HepG2 (cell line): Measurements from ENCODE around the gene ZNF524. TPM values are rescaled to one million over a fixed set of nuclear protein-coding genes. Genes with fewer than 3 reads are reported as not detected.

Source experiments
- ARID2 ChIP-seq: sonication (generic); formaldehyde crosslinking; IDR thresholded peaks from 2 replicates; pipeline ENCODE4 v1.8.1; 2022; ENCODE audit warnings: mild to moderate bottlenecking, missing genetic modification reagents, borderline replicate concordance
- DNMT1 ChIP-seq: sonication (generic); formaldehyde crosslinking; IDR thresholded peaks from 2 replicates; pipeline ENCODE4 v1.5.1; 2020; ENCODE audit warnings: mild to moderate bottlenecking, missing genetic modification reagents
- HNRNPLL ChIP-seq: fragments of 200-400 bp; formaldehyde crosslinking; IDR thresholded peaks from 2 replicates; pipeline ENCODE4 v1.6.1; 2017; ENCODE audit warnings: mild to moderate bottlenecking, low read depth, low read length; ENCODE audit not compliant: poor library complexity, severe bottlenecking
- KDM3A ChIP-seq: IDR thresholded peaks from 2 replicates; pipeline ENCODE4 v1.6.1; 2018; ENCODE audit warnings: low read depth, missing compliant biosample characterization
- PHF20 ChIP-seq: sonication (generic); formaldehyde crosslinking; IDR thresholded peaks from 2 replicates; pipeline ENCODE4 v1.5.0; 2020; ENCODE audit warnings: mild to moderate bottlenecking, missing genetic modification reagents
- RFX5 ChIP-seq: IDR thresholded peaks from 2 replicates; pipeline ENCODE4 v1.6.1; 2011; ENCODE audit warnings: low read depth, low read length, improper control_type of control experiment
- SP4 ChIP-seq: sonication (generic); formaldehyde crosslinking; IDR thresholded peaks from 2 replicates; pipeline ENCODE4 v1.8.1; 2023; ENCODE audit warnings: mild to moderate bottlenecking, missing genetic modification reagents
- THAP9 ChIP-seq: sonication (generic); formaldehyde crosslinking; IDR thresholded peaks from 2 replicates; pipeline ENCODE4; 2020; ENCODE audit warnings: missing genetic modification reagents, mild to moderate bottlenecking, borderline replicate concordance
- TP53 ChIP-seq: sonication (generic); formaldehyde crosslinking; conservative IDR thresholded peaks from 2 replicates; pipeline ENCODE4 v1.4.0; 2020; ENCODE audit warnings: missing genetic modification reagents
- ZFP62 ChIP-seq: sonication (generic); formaldehyde crosslinking; IDR thresholded peaks from 2 replicates; pipeline ENCODE4 v1.4.0; 2020; ENCODE audit warnings: missing genetic modification reagents
- ZNF343 ChIP-seq: sonication (generic); formaldehyde crosslinking; IDR thresholded peaks from 2 replicates; pipeline ENCODE4 v1.4.0; 2020; ENCODE audit warnings: mild to moderate bottlenecking, missing genetic modification reagents
- ZNF446 ChIP-seq: sonication (generic); formaldehyde crosslinking; IDR thresholded peaks from 2 replicates; pipeline ENCODE4 v1.5.0; 2020; ENCODE audit warnings: mild to moderate bottlenecking, missing genetic modification reagents
- ZNF510 ChIP-seq: sonication (generic); formaldehyde crosslinking; IDR thresholded peaks from 2 replicates; pipeline ENCODE4 v1.4.0; 2020; ENCODE audit warnings: low read depth, mild to moderate bottlenecking, missing genetic modification reagents
- ZNF790 ChIP-seq: sonication (generic); formaldehyde crosslinking; IDR thresholded peaks from 2 replicates; pipeline ENCODE4 v1.8.0; 2022; ENCODE audit warnings: missing genetic modification reagents, mild to moderate bottlenecking, borderline replicate concordance
- ZNF83 ChIP-seq: sonication (generic); formaldehyde crosslinking; IDR thresholded peaks from 2 replicates; pipeline ENCODE4 v1.4.0; 2020; ENCODE audit warnings: missing genetic modification reagents, mild to moderate bottlenecking, borderline replicate concordance
- ZSCAN21 ChIP-seq: sonication (generic); formaldehyde crosslinking; IDR thresholded peaks from 2 replicates; pipeline ENCODE4 v1.8.0; 2022; ENCODE audit warnings: mild to moderate bottlenecking, missing genetic modification reagents, moderate library complexity, borderline replicate concordance
- ZSCAN31 ChIP-seq: sonication (generic); formaldehyde crosslinking; IDR thresholded peaks from 2 replicates; pipeline ENCODE4 v1.5.0; 2020; ENCODE audit warnings: low read depth, mild to moderate bottlenecking, missing genetic modification reagents
- polyA plus RNA-seq, 8 experiments: library from polyadenylated mRNA; depleted of rRNA in 3 of 8; stranded (reverse) in 7 of 8; unstranded in 1 of 8; fragments of >200 nt; fragmentation: Illumina TruSeq in 4 of 8; extraction: Trizol in 4 of 8; gene quantifications; 2 replicates each; pipeline versions ENCODE4 v1.2.1 to v1.2.3, GENCODE V29; 2011 to 2016; ENCODE audit warnings: low read depth in 4 of 8, missing spikeins in 1 of 8, mixed read lengths in 1 of 8; ENCODE audit not compliant: insufficient read depth in 1 of 8
- total RNA-seq, 5 experiments: library from RNA; depleted of rRNA; stranded (reverse); fragments of >200 nt; fragmentation: Illumina TruSeq; extraction: Trizol; gene quantifications; 2 replicates each; pipeline ENCODE4 v1.2.3, GENCODE V29; 2016; ENCODE audit warnings: low read depth in 1 of 5
- TF ChIP-seq, protein P1 (sequence below): sonication (generic); formaldehyde crosslinking; IDR thresholded peaks from 2 replicates; pipeline ENCODE4 v1.8.0; 2022; ENCODE audit warnings: missing genetic modification reagents, low read depth, mild to moderate bottlenecking, borderline replicate concordance
- TF ChIP-seq, protein P2 (sequence below): sonication (generic); formaldehyde crosslinking; IDR thresholded peaks from 2 replicates; pipeline ENCODE4 v1.8.0; 2022; ENCODE audit warnings: mild to moderate bottlenecking, missing genetic modification reagents, borderline replicate concordance
- TF ChIP-seq, protein P3 (sequence below): sonication (generic); formaldehyde crosslinking; IDR thresholded peaks from 2 replicates; pipeline ENCODE4 v1.4.0; 2020; ENCODE audit warnings: missing genetic modification reagents
- TF ChIP-seq, protein P4 (sequence below): sonication (generic); formaldehyde crosslinking; IDR thresholded peaks from 2 replicates; pipeline ENCODE4 v1.4.0; 2020; ENCODE audit warnings: missing genetic modification reagents

Gene ZNF524
- total and polyA plus RNA-seq, 2 of the 13 experiments (the other 11 are each of a cell fraction or from before 2014, with no cell fraction given) = 3.2 to 4.6 TPM

- no peak for TF ChIP-seq THAP9 (CRISPR knock-in tag)
- no peak for TF ChIP-seq ZNF510 (CRISPR knock-in tag)
- TF ChIP-seq RFX5 = no peak
- TF ChIP-seq PHF20 = no peak
- TF ChIP-seq KDM3A = no peak
- TF ChIP-seq ZNF83 = no peak
- peak; percentile 21 for TF ChIP-seq HNRNPLL
- TF ChIP-seq ZNF343 (CRISPR knock-in tag) = no peak
- TF ChIP-seq, protein P1, sequence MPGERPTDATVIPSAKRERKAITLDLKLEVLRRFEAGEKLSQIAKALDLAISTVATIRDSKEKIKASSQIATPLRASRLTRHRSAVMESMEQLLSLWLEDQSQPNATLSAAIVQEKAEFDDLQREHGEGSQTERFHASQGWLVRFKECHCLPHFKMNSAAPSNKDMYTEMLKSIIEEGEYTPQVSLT (CRISPR knock-in tag) = no peak; the same call in 1 of the 2 replicates
- no peak for TF ChIP-seq ARID2 (CRISPR knock-in tag)
- TF ChIP-seq ZSCAN21 = no peak
- no peak for TF ChIP-seq DNMT1 (CRISPR knock-in tag)
- TF ChIP-seq SP4 (CRISPR knock-in tag) = peak; percentile 17; the same call in 1 of the 2 replicates
- TF ChIP-seq ZFP62 (CRISPR knock-in tag) = no peak
- TF ChIP-seq ZSCAN31 = no peak
- TF ChIP-seq, protein P2, sequence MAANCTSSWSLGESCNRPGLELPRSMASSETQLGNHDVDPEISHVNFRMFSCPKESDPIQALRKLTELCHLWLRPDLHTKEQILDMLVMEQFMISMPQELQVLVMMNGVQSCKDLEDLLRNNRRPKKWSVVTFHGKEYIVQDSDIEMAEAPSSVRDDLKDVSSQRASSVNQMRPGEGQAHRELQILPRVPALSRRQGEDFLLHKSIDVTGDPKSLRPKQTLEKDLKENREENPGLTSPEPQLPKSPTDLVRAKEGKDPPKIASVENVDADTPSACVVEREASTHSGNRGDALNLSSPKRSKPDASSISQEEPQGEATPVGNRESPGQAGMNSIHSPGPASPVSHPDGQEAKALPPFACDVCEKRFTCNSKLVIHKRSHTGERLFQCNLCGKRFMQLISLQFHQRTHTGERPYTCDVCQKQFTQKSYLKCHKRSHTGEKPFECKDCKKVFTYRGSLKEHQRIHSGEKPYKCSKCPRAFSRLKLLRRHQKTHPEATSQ (CRISPR knock-in tag) = no peak
- TF ChIP-seq, protein P3, sequence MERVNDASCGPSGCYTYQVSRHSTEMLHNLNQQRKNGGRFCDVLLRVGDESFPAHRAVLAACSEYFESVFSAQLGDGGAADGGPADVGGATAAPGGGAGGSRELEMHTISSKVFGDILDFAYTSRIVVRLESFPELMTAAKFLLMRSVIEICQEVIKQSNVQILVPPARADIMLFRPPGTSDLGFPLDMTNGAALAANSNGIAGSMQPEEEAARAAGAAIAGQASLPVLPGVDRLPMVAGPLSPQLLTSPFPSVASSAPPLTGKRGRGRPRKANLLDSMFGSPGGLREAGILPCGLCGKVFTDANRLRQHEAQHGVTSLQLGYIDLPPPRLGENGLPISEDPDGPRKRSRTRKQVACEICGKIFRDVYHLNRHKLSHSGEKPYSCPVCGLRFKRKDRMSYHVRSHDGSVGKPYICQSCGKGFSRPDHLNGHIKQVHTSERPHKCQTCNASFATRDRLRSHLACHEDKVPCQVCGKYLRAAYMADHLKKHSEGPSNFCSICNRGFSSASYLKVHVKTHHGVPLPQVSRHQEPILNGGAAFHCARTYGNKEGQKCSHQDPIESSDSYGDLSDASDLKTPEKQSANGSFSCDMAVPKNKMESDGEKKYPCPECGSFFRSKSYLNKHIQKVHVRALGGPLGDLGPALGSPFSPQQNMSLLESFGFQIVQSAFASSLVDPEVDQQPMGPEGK = 0 out of 2 replicates have a peak, but pooled peaks have one; percentile 7
- TF ChIP-seq, protein P4, sequence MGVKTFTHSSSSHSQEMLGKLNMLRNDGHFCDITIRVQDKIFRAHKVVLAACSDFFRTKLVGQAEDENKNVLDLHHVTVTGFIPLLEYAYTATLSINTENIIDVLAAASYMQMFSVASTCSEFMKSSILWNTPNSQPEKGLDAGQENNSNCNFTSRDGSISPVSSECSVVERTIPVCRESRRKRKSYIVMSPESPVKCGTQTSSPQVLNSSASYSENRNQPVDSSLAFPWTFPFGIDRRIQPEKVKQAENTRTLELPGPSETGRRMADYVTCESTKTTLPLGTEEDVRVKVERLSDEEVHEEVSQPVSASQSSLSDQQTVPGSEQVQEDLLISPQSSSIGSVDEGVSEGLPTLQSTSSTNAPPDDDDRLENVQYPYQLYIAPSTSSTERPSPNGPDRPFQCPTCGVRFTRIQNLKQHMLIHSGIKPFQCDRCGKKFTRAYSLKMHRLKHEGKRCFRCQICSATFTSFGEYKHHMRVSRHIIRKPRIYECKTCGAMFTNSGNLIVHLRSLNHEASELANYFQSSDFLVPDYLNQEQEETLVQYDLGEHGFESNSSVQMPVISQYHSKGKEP (CRISPR knock-in tag) = no peak
- no peak for TF ChIP-seq TP53 (CRISPR knock-in tag)
- no peak for TF ChIP-seq ZNF446 (CRISPR knock-in tag)
- TF ChIP-seq ZNF790 (CRISPR knock-in tag) = no peak
These were observed 42.3 kb downstream of the ZNF524 start (continued) for GRCh38 chr19:55642153-55643002.
